LNCaP clone FGC (cell line): ENCODE data around the gene APIP.
A peak's percentile ranks its signal among the peaks of the same experiment; 100 is the strongest.
"Not testable (repeated sequence)": the region's sequence is repeated elsewhere in the genome, so short reads cannot be mapped to it uniquely, and the experiment has no call there.

Experiments used
- DNase-seq: peaks from one replicate; pipeline ENCODE4 v3.0.0-alpha.2; 2011; ENCODE audit warnings: low read depth
- H3K4me3 ChIP-seq: 2 replicates; pipeline ENCODE4 v1.5.1; 2011; ENCODE audit warnings: mild to moderate bottlenecking, low read depth, low read length, control low read depth
- CTCF ChIP-seq: IDR thresholded peaks from 2 replicates; pipeline ENCODE4 v1.5.1; 2012; ENCODE audit warnings: mild to moderate bottlenecking; ENCODE audit not compliant: control insufficient read depth, insufficient read depth; ENCODE audit errors: extremely low read depth

Gene APIP

GRCh38 chr11:34924714-34925113 is 8.5 kb upstream of the APIP start:
- H3K4me3 ChIP-seq: no peak overlapping the region
- no peak for TF ChIP-seq CTCF
- no peak for DNase-seq

- H3K4me3 ChIP-seq: no peak overlapping the region
- no peak for TF ChIP-seq CTCF
- DNase-seq: no peak
Observed at GRCh38 chr11:34921156-34921555, 5.0 kb upstream of the APIP start.

- peak; percentile 38 for DNase-seq
- peak overlapping the region; percentile 95 for H3K4me3 ChIP-seq
- TF ChIP-seq CTCF: no peak
Observed at GRCh38 chr11:34916843-34917770, 928 bp upstream of the APIP start.

GRCh38 chr11:34915136-34916014 is 804 bp downstream of the APIP start:
- H3K4me3 ChIP-seq: peak overlapping the region; percentile 95
- no peak for TF ChIP-seq CTCF
- no peak for DNase-seq

GRCh38 chr11:34913556-34913955 is 2.6 kb downstream of the APIP start:
- not testable (repeated sequence) for H3K4me3 ChIP-seq, DNase-seq

GRCh38 chr11:34911676-34912075 is 4.5 kb downstream of the APIP start:
- no peak overlapping the region for H3K4me3 ChIP-seq
- TF ChIP-seq CTCF: no peak
- no peak for DNase-seq

GRCh38 chr11:34910817-34911216 is 5.4 kb downstream of the APIP start:
- H3K4me3 ChIP-seq: no peak overlapping the region
- DNase-seq: no peak
- TF ChIP-seq CTCF: no peak
